Neural cell (in vitro differentiated cells): ENCODE measurements around the gene MRPL38.

ENCODE experiments used
- CTCF ChIP-seq: fragments of 450-650 bp; IDR thresholded peaks from 2 replicates; pipeline ENCODE4 v1.5.1; 2014; ENCODE audit warnings: antibody characterized with exemption, mild to moderate bottlenecking, moderate library complexity; ENCODE audit not compliant: poor library complexity, severe bottlenecking
- EP300 ChIP-seq: fragments of 450-650 bp; conservative IDR thresholded peaks from 2 replicates; pipeline ENCODE4 v1.6.1; 2014; ENCODE audit warnings: antibody characterized with exemption, mild to moderate bottlenecking, moderate library complexity; ENCODE audit not compliant: poor library complexity, severe bottlenecking
- EZH2 ChIP-seq: fragments of 200-600, 300-800 bp; shearing (Covaris generic), sonication (generic); IDR thresholded peaks from 2 replicates; pipeline ENCODE4 v1.6.1; 2014; ENCODE audit warnings: antibody characterized with exemption, low read length, borderline replicate concordance, mild to moderate bottlenecking; ENCODE audit not compliant: insufficient read depth, poor library complexity, severe bottlenecking
- MXI1 ChIP-seq: fragments of 450-650 bp; conservative IDR thresholded peaks from 2 replicates; pipeline ENCODE4 v1.6.1; 2014; ENCODE audit warnings: antibody characterized with exemption, mild to moderate bottlenecking; ENCODE audit not compliant: poor library complexity, severe bottlenecking
- POLR2AphosphoS5 ChIP-seq: IDR thresholded peaks from 2 replicates; pipeline ENCODE4 v1.6.1; 2012
- SMC3 ChIP-seq: fragments of 450-650 bp; conservative IDR thresholded peaks from 2 replicates; pipeline ENCODE4 v1.6.1; 2014; ENCODE audit warnings: antibody characterized with exemption, mild to moderate bottlenecking, moderate library complexity; ENCODE audit not compliant: poor library complexity

GRCh38 chr17:75913537-75914210 is 9.0 kb upstream of the MRPL38 start:
- TF ChIP-seq EP300 (no peak), CTCF (no peak), EZH2 (no peak), POLR2AphosphoS5 (no peak), MXI1 (no peak), SMC3 (no peak)
